Type B pancreatic cell (in vitro differentiated cells): ENCODE data around the gene CADM4. TPM values are rescaled to one million over a fixed set of nuclear protein-coding genes. Genes with fewer than 3 reads are reported as not detected.

Experiments used
- DNase-seq: peaks from one replicate; pipeline ENCODE4 v3.0.0; 2021; ENCODE audit warnings: mixed read lengths; ENCODE audit not compliant: unreplicated experiment; ENCODE audit errors: extremely low spot score
- H3K27ac Mint-ChIP-seq: 2 replicates; pipeline ENCODE4 v1.8.0; 2021; ENCODE audit warnings: mild to moderate bottlenecking, mixed read lengths
- H3K27me3 Mint-ChIP-seq: 2 replicates; pipeline ENCODE4 v1.8.0; 2021; ENCODE audit warnings: mixed read lengths
- H3K36me3 Mint-ChIP-seq: 2 replicates; pipeline ENCODE4 v1.8.0; 2021; ENCODE audit warnings: mixed read lengths
- H3K4me1 Mint-ChIP-seq: one replicate; pipeline ENCODE4 v1.8.0; 2021; ENCODE audit warnings: mixed read lengths; ENCODE audit not compliant: unreplicated experiment
- H3K4me3 Mint-ChIP-seq: 2 replicates; pipeline ENCODE4 v1.8.0; 2021; ENCODE audit warnings: mild to moderate bottlenecking, mixed read lengths
- H3K9me3 Mint-ChIP-seq: 2 replicates; pipeline ENCODE4 v1.8.0; 2021; ENCODE audit warnings: mixed read lengths
- total RNA-seq: library from RNA; stranded (reverse); gene quantifications from 2 replicates; pipeline ENCODE4 v1.2.1, GENCODE V29; 2021; ENCODE audit warnings: low replicate concordance
- TF ChIP-seq, protein P1 (sequence below): fragments of 200-600 bp; sonication (generic); conservative IDR thresholded peaks from 2 replicates; pipeline ENCODE4 v1.5.0; 2021; ENCODE audit warnings: antibody characterized with exemption, mild to moderate bottlenecking

CADM4 gene
- total RNA-seq, 1 donor from 2014 or later, result 37.9 TPM

DNA sequence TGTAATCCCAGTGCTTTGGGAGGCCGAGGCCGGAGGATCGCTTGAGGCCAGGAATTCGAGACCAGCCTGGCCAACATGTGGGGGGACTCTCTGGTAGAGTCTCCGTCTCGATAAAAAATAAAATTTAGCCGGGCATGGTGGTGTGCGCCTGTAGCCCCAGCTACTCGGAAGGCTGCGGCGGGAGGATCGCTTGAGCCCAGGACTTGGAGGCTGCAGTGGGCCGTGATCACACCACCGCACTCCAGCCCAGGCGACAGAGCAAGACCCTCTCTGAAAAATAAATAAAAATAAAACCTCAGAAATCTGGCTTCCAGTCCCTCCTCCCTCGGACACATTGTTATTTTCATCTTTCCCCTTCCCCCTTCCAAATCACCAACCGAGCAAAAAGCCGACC is 44.0 kb downstream of the CADM4 start:
- Mint-ChIP-seq H3K4me1 (peaks cover 26% of the 10 kb centered on the region), H3K9me3 (no peaks in the 10 kb centered on the region), H3K27ac (peak overlapping the region; percentile 98), H3K4me3 (peak overlapping the region; percentile 98), H3K36me3 (peaks cover 14% of the 10 kb centered on the region), H3K27me3 (peaks cover 2% of the 10 kb centered on the region)
- TF ChIP-seq, protein P1, sequence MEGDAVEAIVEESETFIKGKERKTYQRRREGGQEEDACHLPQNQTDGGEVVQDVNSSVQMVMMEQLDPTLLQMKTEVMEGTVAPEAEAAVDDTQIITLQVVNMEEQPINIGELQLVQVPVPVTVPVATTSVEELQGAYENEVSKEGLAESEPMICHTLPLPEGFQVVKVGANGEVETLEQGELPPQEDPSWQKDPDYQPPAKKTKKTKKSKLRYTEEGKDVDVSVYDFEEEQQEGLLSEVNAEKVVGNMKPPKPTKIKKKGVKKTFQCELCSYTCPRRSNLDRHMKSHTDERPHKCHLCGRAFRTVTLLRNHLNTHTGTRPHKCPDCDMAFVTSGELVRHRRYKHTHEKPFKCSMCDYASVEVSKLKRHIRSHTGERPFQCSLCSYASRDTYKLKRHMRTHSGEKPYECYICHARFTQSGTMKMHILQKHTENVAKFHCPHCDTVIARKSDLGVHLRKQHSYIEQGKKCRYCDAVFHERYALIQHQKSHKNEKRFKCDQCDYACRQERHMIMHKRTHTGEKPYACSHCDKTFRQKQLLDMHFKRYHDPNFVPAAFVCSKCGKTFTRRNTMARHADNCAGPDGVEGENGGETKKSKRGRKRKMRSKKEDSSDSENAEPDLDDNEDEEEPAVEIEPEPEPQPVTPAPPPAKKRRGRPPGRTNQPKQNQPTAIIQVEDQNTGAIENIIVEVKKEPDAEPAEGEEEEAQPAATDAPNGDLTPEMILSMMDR, result no peak
- DNase-seq, result no peak

DNA sequence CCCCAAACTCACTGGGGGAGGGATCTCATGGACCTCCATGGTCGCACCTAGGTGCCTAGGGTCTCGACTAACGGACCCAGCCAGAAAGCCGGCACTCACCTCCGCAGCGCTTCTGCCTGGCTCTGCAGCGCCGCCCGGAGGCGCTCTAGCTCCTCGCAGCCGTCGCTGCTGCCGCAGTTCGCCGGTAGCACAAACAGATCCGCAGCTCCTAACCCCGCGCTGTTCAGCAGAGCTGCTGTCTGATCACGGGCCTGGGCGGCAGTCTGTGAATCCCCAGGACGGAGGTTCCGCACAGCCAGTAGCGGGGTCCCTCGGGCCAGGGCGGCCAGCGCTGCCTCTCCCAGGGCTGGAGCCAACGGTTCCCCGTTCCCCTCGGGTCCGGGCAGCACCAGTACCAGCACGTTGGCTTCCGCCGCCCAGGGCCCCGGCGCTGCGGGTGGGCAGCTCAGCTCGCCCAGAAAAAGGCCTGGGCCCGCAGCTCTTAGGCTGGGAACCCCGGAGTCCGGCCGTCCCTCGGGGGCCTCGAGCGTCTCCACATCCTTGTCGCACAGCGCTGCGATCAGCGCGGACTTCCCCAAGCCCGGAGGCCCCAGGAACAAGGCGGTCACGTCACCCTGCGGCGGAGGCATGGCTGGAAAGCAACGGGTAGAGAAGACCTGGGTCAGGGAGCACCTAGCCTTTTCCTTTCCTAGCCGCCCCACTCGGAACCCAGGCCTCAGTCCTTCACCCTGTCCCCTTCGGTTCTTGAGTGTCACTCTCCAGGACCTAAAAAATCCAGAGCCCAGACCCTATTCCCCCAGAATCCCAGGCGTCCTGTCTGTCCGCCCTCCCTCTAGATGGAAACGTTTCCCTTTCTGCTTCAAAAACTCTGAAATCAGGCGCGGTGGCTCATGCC is 44.7 kb downstream of the CADM4 start:
- H3K4me3 Mint-ChIP-seq, result peak overlapping the region; percentile 98

DNA sequence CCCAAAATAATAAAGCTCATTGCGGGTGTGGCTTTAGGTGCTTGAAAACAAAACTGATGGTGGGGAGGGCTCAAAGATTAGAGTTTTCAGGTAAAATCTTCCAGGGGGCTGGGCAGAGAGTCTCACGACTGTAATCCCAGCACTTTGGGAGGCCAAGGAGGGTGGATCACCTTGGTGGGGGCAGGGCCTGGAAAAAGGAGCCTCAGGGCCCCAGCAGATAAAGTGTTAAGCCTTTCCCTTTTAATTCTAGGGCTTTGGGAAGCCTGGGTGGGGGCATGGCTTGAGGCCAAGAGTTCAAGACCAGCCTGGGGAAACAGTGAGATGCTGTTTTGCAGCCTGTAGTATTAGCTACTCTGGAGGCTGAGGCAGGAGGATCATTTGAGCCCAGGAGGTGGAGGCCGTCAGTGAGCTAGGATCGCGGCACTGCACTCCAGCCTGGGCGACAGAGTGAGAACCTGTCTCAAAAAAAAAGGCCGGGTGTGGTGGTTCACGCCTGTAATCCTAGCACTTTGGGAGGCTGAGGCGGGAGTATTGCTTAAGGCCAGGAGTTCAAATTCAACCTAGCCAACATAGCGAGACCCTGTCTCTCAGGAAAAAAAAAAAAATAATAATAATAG is 45.5 kb downstream of the CADM4 start:
- TF ChIP-seq, protein P1, result no peak
- H3K27ac Mint-ChIP-seq, result peak overlapping the region; percentile 93
- DNase-seq, result no peak
- H3K36me3 Mint-ChIP-seq, result peaks cover 20% of the 10 kb centered on the region
- peak overlapping the region; percentile 98 for H3K4me3 Mint-ChIP-seq
- peaks cover 26% of the 10 kb centered on the region for H3K4me1 Mint-ChIP-seq
- H3K9me3 Mint-ChIP-seq, result no peaks in the 10 kb centered on the region
- H3K27me3 Mint-ChIP-seq, result peaks cover 2% of the 10 kb centered on the region

More for the DNA sequence above, 44.7 kb downstream of the CADM4 start:
- Mint-ChIP-seq H3K4me1 (peaks cover 26% of the 10 kb centered on the region), H3K27me3 (peaks cover 2% of the 10 kb centered on the region), H3K9me3 (no peaks in the 10 kb centered on the region), H3K27ac (peak overlapping the region; percentile 98), H3K36me3 (peaks cover 16% of the 10 kb centered on the region)
- TF ChIP-seq, protein P1, result peak; percentile 89
- DNase-seq, result peak; percentile 77

DNA sequence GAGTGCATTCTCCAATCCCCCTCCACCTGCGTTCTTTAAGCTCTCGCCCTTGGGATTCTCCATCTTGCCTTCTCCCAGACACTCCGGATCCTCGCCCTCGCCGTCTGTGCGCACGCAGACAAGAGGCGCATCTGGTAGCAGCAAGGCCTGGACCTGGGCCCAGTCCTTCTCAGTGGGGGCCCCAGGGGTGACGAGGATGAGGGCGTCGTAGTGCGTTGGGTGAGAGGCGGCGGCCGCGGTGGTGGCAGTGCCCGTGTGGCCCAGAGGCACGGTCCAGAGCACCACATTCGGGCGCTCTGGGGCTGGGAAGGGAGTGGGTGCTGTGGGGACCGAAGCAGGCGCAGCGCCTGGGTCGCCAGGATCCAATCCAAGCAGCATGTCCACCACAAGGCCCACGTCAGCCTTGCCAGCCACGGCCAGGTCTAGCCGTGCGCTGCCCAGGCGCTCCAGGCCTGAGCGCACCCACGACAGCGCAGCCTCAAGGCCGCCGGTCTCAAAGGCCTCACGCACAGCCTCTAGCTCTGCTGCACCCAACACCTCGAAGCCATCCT is 46.8 kb downstream of the CADM4 start:
- no peak for DNase-seq
- Mint-ChIP-seq H3K4me3 (no peak overlapping the region), H3K27me3 (peaks cover 2% of the 10 kb centered on the region), H3K27ac (peak overlapping the region; percentile 93), H3K9me3 (no peaks in the 10 kb centered on the region), H3K4me1 (peaks cover 22% of the 10 kb centered on the region), H3K36me3 (peaks cover 25% of the 10 kb centered on the region)
- TF ChIP-seq, protein P1, result no peak

DNA sequence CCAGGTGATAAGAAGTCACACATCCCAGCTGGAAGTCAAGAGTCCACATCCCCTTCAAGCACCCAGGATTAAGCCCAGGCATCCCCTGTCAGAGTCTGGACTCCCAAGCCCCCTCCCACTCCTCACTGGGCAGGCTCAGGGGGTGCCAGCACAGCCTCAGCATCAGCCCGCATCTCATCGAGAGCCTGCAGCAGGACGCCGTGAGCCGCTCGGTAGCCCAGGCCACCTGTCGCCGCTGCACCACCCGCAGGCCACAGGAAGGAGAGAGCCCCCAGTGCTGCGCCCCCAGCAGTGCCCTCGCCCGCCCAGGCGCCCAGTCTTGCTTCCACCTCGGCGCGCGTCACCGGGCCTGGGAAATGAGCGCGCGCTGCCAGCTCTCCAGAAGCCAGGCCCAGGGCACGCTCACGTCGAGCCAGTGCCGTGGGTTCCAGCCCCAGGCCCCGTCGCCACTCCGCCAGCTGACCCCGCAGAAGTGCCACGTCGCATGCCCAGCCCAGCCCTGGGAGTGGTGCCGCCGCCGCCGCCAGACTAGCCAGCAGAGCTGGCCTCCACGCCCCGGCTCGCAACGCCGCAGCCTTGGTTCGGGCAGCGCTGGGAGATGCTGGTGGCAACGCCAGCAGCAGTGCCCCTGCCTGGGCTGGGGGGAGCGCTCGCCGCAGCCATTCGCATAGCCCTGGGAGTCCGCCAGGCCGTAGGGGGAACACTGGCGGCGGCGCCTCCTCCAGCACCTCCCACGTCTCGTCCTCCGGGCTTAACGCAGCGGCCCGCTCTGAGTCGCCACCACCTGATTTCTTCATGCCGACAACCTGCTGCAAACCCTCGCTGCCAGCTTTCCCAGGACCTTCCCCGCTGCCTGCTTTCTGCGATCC is 47.5 kb downstream of the CADM4 start:
- Mint-ChIP-seq H3K36me3 (peaks cover 25% of the 10 kb centered on the region), H3K9me3 (no peaks in the 10 kb centered on the region), H3K27ac (no peak overlapping the region), H3K4me1 (peaks cover 15% of the 10 kb centered on the region), H3K27me3 (peaks cover 2% of the 10 kb centered on the region), H3K4me3 (no peak overlapping the region)
- TF ChIP-seq, protein P1, result no peak
- no peak for DNase-seq
